ENCODE measurements around the gene OVOL1. TPM values are rescaled to one million over a fixed set of nuclear protein-coding genes. Genes with fewer than 3 reads are reported as not detected.
A peak's percentile ranks its signal among the peaks of the same experiment; 100 is the strongest.

Gene OVOL1
- total and polyA plus RNA-seq, 2 of the 8 experiments (the other 6 are each of a cell fraction or from before 2014, with no cell fraction given): 2.6 to 3.4 TPM

- TF ChIP-seq, protein P1, sequence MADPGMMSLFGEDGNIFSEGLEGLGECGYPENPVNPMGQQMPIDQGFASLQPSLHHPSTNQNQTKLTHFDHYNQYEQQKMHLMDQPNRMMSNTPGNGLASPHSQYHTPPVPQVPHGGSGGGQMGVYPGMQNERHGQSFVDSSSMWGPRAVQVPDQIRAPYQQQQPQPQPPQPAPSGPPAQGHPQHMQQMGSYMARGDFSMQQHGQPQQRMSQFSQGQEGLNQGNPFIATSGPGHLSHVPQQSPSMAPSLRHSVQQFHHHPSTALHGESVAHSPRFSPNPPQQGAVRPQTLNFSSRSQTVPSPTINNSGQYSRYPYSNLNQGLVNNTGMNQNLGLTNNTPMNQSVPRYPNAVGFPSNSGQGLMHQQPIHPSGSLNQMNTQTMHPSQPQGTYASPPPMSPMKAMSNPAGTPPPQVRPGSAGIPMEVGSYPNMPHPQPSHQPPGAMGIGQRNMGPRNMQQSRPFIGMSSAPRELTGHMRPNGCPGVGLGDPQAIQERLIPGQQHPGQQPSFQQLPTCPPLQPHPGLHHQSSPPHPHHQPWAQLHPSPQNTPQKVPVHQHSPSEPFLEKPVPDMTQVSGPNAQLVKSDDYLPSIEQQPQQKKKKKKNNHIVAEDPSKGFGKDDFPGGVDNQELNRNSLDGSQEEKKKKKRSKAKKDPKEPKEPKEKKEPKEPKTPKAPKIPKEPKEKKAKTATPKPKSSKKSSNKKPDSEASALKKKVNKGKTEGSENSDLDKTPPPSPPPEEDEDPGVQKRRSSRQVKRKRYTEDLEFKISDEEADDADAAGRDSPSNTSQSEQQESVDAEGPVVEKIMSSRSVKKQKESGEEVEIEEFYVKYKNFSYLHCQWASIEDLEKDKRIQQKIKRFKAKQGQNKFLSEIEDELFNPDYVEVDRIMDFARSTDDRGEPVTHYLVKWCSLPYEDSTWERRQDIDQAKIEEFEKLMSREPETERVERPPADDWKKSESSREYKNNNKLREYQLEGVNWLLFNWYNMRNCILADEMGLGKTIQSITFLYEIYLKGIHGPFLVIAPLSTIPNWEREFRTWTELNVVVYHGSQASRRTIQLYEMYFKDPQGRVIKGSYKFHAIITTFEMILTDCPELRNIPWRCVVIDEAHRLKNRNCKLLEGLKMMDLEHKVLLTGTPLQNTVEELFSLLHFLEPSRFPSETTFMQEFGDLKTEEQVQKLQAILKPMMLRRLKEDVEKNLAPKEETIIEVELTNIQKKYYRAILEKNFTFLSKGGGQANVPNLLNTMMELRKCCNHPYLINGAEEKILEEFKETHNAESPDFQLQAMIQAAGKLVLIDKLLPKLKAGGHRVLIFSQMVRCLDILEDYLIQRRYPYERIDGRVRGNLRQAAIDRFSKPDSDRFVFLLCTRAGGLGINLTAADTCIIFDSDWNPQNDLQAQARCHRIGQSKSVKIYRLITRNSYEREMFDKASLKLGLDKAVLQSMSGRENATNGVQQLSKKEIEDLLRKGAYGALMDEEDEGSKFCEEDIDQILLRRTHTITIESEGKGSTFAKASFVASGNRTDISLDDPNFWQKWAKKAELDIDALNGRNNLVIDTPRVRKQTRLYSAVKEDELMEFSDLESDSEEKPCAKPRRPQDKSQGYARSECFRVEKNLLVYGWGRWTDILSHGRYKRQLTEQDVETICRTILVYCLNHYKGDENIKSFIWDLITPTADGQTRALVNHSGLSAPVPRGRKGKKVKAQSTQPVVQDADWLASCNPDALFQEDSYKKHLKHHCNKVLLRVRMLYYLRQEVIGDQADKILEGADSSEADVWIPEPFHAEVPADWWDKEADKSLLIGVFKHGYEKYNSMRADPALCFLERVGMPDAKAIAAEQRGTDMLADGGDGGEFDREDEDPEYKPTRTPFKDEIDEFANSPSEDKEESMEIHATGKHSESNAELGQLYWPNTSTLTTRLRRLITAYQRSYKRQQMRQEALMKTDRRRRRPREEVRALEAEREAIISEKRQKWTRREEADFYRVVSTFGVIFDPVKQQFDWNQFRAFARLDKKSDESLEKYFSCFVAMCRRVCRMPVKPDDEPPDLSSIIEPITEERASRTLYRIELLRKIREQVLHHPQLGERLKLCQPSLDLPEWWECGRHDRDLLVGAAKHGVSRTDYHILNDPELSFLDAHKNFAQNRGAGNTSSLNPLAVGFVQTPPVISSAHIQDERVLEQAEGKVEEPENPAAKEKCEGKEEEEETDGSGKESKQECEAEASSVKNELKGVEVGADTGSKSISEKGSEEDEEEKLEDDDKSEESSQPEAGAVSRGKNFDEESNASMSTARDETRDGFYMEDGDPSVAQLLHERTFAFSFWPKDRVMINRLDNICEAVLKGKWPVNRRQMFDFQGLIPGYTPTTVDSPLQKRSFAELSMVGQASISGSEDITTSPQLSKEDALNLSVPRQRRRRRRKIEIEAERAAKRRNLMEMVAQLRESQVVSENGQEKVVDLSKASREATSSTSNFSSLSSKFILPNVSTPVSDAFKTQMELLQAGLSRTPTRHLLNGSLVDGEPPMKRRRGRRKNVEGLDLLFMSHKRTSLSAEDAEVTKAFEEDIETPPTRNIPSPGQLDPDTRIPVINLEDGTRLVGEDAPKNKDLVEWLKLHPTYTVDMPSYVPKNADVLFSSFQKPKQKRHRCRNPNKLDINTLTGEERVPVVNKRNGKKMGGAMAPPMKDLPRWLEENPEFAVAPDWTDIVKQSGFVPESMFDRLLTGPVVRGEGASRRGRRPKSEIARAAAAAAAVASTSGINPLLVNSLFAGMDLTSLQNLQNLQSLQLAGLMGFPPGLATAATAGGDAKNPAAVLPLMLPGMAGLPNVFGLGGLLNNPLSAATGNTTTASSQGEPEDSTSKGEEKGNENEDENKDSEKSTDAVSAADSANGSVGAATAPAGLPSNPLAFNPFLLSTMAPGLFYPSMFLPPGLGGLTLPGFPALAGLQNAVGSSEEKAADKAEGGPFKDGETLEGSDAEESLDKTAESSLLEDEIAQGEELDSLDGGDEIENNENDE (IDR thresholded peaks at IDR 0.05; ENCODE audit: insufficient replicate concordance, low read length): no peak
- TF ChIP-seq SIN3A (conservative IDR thresholded peaks at IDR 0.05 in 1 of 2, IDR thresholded peaks at IDR 0.05 in 1 of 2; ENCODE audit: low read depth in 1 of 2, low read length in 2 of 2): 0 out of 4 replicates have a peak, but pooled peaks of 1 of the 2 experiments have one; percentile 23
- no peak for TF ChIP-seq SP2 (IDR thresholded peaks at IDR 0.05; ENCODE audit: low read length)
- no peak for TF ChIP-seq CBX8 (IDR thresholded peaks at IDR 0.05; ENCODE audit: borderline replicate concordance, low read depth, low read length)
- TF ChIP-seq SAP30 (IDR thresholded peaks at IDR 0.05; ENCODE audit: insufficient read depth, insufficient replicate concordance, low read length): no peak
- 0 out of 2 replicates have a peak, but pooled peaks have one; percentile 5 for TF ChIP-seq BACH1 (IDR thresholded peaks at IDR 0.05; ENCODE audit: low read length)
- no peak for TF ChIP-seq EP300 (IDR thresholded peaks at IDR 0.05; ENCODE audit: borderline replicate concordance in 1 of 2, low read depth in 2 of 2, low read length in 2 of 2)
- TF ChIP-seq RBBP5 (IDR thresholded peaks at IDR 0.05; ENCODE audit: borderline replicate concordance, low read depth, low read length): no peak
- no peak for TF ChIP-seq SIX5 (IDR thresholded peaks at IDR 0.05; ENCODE audit: low read depth, low read length)
Measured at GRCh38 chr11:65781152-65781961, 5.5 kb upstream of the OVOL1 start (continued).
